IMR-90 (cell line): ENCODE data around the gene TAGLN2.
"Not testable (repeated sequence)": the region's sequence is repeated elsewhere in the genome, so short reads cannot be mapped to it uniquely, and the experiment has no call there.

Source experiments
- BHLHE40 ChIP-seq: fragments of 150-350 bp; IDR thresholded peaks from 2 replicates; pipeline ENCODE4 v1.6.1; 2016; ENCODE audit warnings: mild to moderate bottlenecking, low read depth, low read length
- CEBPB ChIP-seq: IDR thresholded peaks from 2 replicates; pipeline ENCODE4 v1.6.1; 2012; ENCODE audit warnings: low read depth, low read length, improper control_type of control experiment
- CHD1 ChIP-seq: IDR thresholded peaks from 2 replicates; pipeline ENCODE4 v1.6.1; 2012; ENCODE audit warnings: low read depth, low read length, improper control_type of control experiment
- FOS ChIP-seq: fragments of 150-350 bp; IDR thresholded peaks from 2 replicates; pipeline ENCODE4 v1.6.1; 2016; ENCODE audit warnings: low read depth, low read length
- MAFK ChIP-seq: IDR thresholded peaks from 2 replicates; pipeline ENCODE4 v1.6.1; 2012; ENCODE audit warnings: low read depth, low read length, improper control_type of control experiment
- MAZ ChIP-seq: IDR thresholded peaks from 2 replicates; pipeline ENCODE4 v1.6.1; 2012; ENCODE audit warnings: low read depth, mild to moderate bottlenecking, low read length, improper control_type of control experiment, moderate library complexity, borderline replicate concordance
- MXI1 ChIP-seq: IDR thresholded peaks from 2 replicates; pipeline ENCODE4 v1.6.1; 2012; ENCODE audit warnings: low read depth, mild to moderate bottlenecking, low read length, moderate library complexity, borderline replicate concordance
- POLR2A ChIP-seq: IDR thresholded peaks from 2 replicates; pipeline ENCODE4 v1.6.1; 2012; ENCODE audit warnings: mild to moderate bottlenecking, low read depth, low read length
- RAD21 ChIP-seq: IDR thresholded peaks from 2 replicates; pipeline ENCODE4 v1.6.1; 2012; ENCODE audit warnings: low read length, improper control_type of control experiment
- RCOR1 ChIP-seq: IDR thresholded peaks from 2 replicates; pipeline ENCODE4 v1.6.1; 2012; ENCODE audit warnings: mild to moderate bottlenecking, low read length, improper control_type of control experiment; ENCODE audit not compliant: insufficient replicate concordance
- RFX5 ChIP-seq: IDR thresholded peaks from 2 replicates; pipeline ENCODE4 v1.8.0; 2012; ENCODE audit warnings: low read depth, mild to moderate bottlenecking, low read length, moderate library complexity
- SMC3 ChIP-seq: fragments of 150-350 bp; IDR thresholded peaks from 2 replicates; pipeline ENCODE4 v1.6.1; 2016; ENCODE audit warnings: low read depth, mild to moderate bottlenecking, antibody characterized with exemption, low read length, moderate library complexity
- TF ChIP-seq, protein P1 (sequence below): conservative IDR thresholded peaks from 2 replicates; pipeline ENCODE4 v1.5.1; 2012; ENCODE audit warnings: mild to moderate bottlenecking, low read depth, low read length, improper control_type of control experiment
- TF ChIP-seq, protein P2 (sequence below): fragments of 150-350 bp; IDR thresholded peaks from 2 replicates; pipeline ENCODE4 v1.6.1; 2017; ENCODE audit warnings: mild to moderate bottlenecking, antibody characterized with exemption, low read length, low read depth

DNA sequence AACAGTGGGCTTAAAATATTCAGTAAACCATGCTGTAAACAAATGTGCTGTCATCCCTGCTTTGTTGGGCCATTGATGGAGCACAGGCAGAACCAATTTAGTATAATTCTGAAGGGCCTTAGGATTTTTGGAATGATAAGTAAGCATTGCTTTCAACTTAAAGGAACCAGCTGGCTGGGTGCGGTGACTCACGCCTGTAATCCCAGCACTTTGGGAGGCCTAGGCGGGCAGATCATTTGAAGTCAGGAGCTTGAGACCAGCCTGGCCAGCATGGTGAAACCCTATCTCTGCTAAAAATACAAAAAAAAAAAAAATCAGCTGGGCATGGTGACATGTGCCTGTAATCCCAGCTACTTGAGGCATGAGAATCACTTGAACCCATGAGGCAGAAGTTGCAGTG lies 21.3 kb downstream of the TAGLN2 start:
- not testable (repeated sequence) for TF ChIP-seq POLR2A, RCOR1, RFX5, CEBPB, SMC3, MAFK, MXI1, FOS, BHLHE40, RAD21, CHD1, MAZ
- TF ChIP-seq, protein P1, sequence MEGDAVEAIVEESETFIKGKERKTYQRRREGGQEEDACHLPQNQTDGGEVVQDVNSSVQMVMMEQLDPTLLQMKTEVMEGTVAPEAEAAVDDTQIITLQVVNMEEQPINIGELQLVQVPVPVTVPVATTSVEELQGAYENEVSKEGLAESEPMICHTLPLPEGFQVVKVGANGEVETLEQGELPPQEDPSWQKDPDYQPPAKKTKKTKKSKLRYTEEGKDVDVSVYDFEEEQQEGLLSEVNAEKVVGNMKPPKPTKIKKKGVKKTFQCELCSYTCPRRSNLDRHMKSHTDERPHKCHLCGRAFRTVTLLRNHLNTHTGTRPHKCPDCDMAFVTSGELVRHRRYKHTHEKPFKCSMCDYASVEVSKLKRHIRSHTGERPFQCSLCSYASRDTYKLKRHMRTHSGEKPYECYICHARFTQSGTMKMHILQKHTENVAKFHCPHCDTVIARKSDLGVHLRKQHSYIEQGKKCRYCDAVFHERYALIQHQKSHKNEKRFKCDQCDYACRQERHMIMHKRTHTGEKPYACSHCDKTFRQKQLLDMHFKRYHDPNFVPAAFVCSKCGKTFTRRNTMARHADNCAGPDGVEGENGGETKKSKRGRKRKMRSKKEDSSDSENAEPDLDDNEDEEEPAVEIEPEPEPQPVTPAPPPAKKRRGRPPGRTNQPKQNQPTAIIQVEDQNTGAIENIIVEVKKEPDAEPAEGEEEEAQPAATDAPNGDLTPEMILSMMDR = not testable (repeated sequence)
- TF ChIP-seq, protein P2, sequence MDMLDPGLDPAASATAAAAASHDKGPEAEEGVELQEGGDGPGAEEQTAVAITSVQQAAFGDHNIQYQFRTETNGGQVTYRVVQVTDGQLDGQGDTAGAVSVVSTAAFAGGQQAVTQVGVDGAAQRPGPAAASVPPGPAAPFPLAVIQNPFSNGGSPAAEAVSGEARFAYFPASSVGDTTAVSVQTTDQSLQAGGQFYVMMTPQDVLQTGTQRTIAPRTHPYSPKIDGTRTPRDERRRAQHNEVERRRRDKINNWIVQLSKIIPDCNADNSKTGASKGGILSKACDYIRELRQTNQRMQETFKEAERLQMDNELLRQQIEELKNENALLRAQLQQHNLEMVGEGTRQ = not testable (repeated sequence)
